Naive thymus-derived CD8-positive, alpha-beta T cell (primary cell): Measurements from ENCODE around the gene CDCA4. TPM values are rescaled to one million over a fixed set of nuclear protein-coding genes. Genes with fewer than 3 reads are reported as not detected.
A peak's percentile ranks its signal among the peaks of the same experiment; 100 is the strongest.

Experiments
- ATAC-seq, 2 donors: fragments of 150-1000 bp; cut with Tn5 transposase in 1 of 2; sonication (Bioruptor Pico), chemical (Tn5 transposase) in 1 of 2; 1 replicate in 1 of 2; 2 replicates in 1 of 2; pipeline ENCODE4 v1.10.0; 2021; ENCODE audit warnings: mild to moderate bottlenecking in 2 of 2, moderate library complexity in 2 of 2
- POLR2A ChIA-PET: fragments of 350-600 bp; sonication (Branson Sonifier 250); formaldehyde crosslinking; loops from one replicate; lab custom pipeline; 2021; ENCODE audit warnings: antibody characterized with exemption; lab: Charles Lee
- DNase-seq, 10 donors: peaks; one replicate each; pipeline versions ENCODE4 v3.0.0 to v3.0.0-alpha.2; 2020 to 2022
- H3K27ac Mint-ChIP-seq, 10 donors: one replicate each; pipeline ENCODE4 v1.8.0; 2020 to 2022; ENCODE audit warnings: mild to moderate bottlenecking in 10 of 10, mixed read lengths in 10 of 10, moderate library complexity in 4 of 10, inconsistent platforms in 1 of 10
- H3K27me3 Mint-ChIP-seq, 5 donors: one replicate each; pipeline ENCODE4 v1.8.0; 2021 to 2022; ENCODE audit warnings: mixed read lengths in 5 of 5
- H3K36me3 Mint-ChIP-seq, 3 donors: one replicate each; pipeline ENCODE4 v1.8.0; 2020 to 2022; ENCODE audit warnings: mixed read lengths in 3 of 3, mild to moderate bottlenecking in 2 of 3, inconsistent platforms in 1 of 3
- H3K4me1 Mint-ChIP-seq, 4 donors: one replicate each; pipeline ENCODE4 v1.8.0; 2021 to 2022; ENCODE audit warnings: mixed read lengths in 4 of 4
- H3K4me3 Mint-ChIP-seq, 10 donors: one replicate each; pipeline ENCODE4 v1.8.0; 2020 to 2022; ENCODE audit warnings: mild to moderate bottlenecking in 10 of 10, mixed read lengths in 10 of 10, moderate library complexity in 6 of 10, inconsistent platforms in 1 of 10
- H3K9me3 Mint-ChIP-seq, 9 donors: one replicate each; pipeline ENCODE4 v1.8.0; 2020 to 2022; ENCODE audit warnings: mixed read lengths in 9 of 9, mild to moderate bottlenecking in 3 of 9, inconsistent platforms in 1 of 9, moderate library complexity in 1 of 9
- polyA plus RNA-seq, 3 donors: library from polyadenylated mRNA; unstranded; fragments of 300-500 nt; fragmentation: Illumina TruSeq; gene quantifications; one replicate each; pipeline ENCODE4 v1.2.3, GENCODE V29; 2021
- total RNA-seq, 8 experiments: library from RNA in 2 of 8; stranded (reverse) in 2 of 8; gene quantifications; one replicate each; pipeline ENCODE4 v1.2.3 and lab custom pipeline; 2021 to 2026

Gene CDCA4
- total and polyA plus RNA-seq, 5 experiments from 2014 or later, result 8.2 to 12.4 (median 11.3) TPM

DNA sequence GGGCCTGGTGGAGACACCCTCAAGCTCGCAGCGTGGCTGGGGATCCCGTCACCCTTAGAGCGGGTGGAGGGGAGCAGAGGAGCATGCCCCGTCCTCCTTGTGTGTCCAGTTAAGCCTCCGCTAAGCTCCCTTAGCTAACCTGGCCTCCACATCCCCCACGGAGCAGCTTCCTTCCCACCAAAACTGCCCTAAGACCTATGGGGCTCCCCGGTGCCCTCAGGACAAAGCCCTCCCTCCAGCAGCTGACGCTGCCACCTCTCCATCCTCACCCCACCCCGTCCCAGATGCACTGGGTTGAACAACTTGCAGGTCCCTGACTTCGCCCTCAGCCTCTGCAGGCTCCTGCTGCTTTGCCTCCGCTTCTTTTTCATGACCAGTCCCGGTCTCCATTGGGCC, 46.7 kb downstream of the CDCA4 start:
- DNase-seq (peak in 1 of 10 donors; percentile 50), ATAC-seq (no peak)
- Mint-ChIP-seq H3K27me3 (peaks cover 2 to 38% (median 19%) of the 10 kb centered on the region in 5 donors), H3K36me3 (peaks cover 0 to 2% (median 2%) of the 10 kb centered on the region in 3 donors), H3K4me3 (no peak overlapping the region), H3K9me3 (no peaks in the 10 kb centered on the region), H3K27ac (peak overlapping the region in 2 of 10 donors; percentile 7 to 46), H3K4me1 (peaks cover 7 to 25% (median 14%) of the 10 kb centered on the region in 4 donors)
- POLR2A ChIA-PET, result interaction anchor here (1.0 to 2.1 kb wide), 3 partner anchors 11 to 74 kb away, joined by 3 to 10 read pairs (median 5); partner anchors contain the start of gene CLBA1

DNA sequence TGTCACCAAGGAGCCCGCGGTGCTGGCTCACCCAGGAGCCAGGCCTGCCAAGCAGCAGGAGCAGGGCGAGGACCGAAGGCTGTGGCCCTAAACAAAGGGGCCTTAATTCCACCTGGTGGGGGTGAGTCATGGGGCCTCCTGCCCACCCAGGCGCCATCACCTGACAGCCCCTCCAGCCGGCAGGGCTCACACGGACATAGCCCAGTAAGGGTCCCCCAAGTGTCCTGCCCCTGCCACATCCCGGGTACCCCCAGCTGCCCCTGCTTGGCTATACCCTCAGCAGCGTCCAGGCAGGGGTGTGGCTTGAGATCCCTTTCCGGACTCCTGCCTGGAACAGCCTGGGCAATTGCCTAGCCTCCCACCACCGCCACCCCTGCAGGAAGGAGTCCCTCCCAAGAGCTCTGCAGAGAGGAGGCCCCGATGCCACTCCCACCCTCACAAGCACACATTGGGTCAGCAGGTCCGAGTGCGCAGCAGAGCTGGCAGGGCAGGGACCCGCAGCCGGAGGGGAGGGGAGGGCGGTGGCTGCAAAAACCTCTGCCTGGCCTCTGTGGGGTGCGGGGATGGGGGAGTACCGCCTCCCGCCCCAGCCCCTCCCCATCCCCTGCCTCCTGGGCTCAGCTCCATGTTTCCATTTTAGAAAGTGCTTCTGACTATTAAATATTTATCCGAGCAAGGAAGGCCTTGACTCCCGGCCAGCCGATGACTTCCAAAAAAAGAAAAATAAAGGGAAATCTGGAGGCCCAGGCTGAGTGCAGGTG, 47.3 kb downstream of the CDCA4 start:
- H3K4me1 Mint-ChIP-seq, result peaks cover 4 to 19% (median 12%) of the 10 kb centered on the region in 4 donors
- POLR2A ChIA-PET, result interaction anchor here (1.0 to 1.6 kb wide), 2 partner anchors 70 to 74 kb away, joined by 3 to 5 read pairs; no protein-coding TSS in a partner anchor
- DNase-seq, result peak in 1 of 10 donors; percentile 50
- H3K27me3 Mint-ChIP-seq, result peaks cover 4 to 40% (median 18%) of the 10 kb centered on the region in 5 donors
- H3K4me3 Mint-ChIP-seq, result no peak overlapping the region
- ATAC-seq, result no peak
- no peak overlapping the region for H3K27ac Mint-ChIP-seq
- no peaks in the 10 kb centered on the region for H3K9me3 Mint-ChIP-seq
- peaks cover 0 to 2% (median 2%) of the 10 kb centered on the region in 3 donors for H3K36me3 Mint-ChIP-seq

DNA sequence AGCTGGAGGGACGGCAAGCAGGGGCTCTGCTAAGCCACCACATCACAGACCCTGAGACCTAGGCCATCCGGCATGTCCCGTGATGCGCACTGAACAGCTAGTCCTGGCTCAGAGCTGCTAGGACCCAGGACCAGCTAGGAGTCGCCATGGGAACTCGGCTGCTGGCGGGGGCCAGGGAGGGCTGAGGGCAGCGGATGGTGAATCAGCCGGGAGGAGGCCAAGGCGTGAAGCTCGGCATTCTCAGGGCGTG, 47.8 kb downstream of the CDCA4 start:
- Mint-ChIP-seq H3K4me1 (peaks cover 4 to 18% (median 12%) of the 10 kb centered on the region in 4 donors), H3K27me3 (peaks cover 4 to 44% (median 19%) of the 10 kb centered on the region in 5 donors), H3K36me3 (peaks cover 0 to 2% (median 2%) of the 10 kb centered on the region in 3 donors), H3K4me3 (no peak overlapping the region), H3K27ac (no peak overlapping the region), H3K9me3 (no peaks in the 10 kb centered on the region)
- no peak for ATAC-seq
- POLR2A ChIA-PET, result interaction anchor here (1.0 to 1.6 kb wide), 2 partner anchors 71 to 75 kb away, joined by 3 to 5 read pairs; no protein-coding TSS in a partner anchor
- no peak for DNase-seq

DNA sequence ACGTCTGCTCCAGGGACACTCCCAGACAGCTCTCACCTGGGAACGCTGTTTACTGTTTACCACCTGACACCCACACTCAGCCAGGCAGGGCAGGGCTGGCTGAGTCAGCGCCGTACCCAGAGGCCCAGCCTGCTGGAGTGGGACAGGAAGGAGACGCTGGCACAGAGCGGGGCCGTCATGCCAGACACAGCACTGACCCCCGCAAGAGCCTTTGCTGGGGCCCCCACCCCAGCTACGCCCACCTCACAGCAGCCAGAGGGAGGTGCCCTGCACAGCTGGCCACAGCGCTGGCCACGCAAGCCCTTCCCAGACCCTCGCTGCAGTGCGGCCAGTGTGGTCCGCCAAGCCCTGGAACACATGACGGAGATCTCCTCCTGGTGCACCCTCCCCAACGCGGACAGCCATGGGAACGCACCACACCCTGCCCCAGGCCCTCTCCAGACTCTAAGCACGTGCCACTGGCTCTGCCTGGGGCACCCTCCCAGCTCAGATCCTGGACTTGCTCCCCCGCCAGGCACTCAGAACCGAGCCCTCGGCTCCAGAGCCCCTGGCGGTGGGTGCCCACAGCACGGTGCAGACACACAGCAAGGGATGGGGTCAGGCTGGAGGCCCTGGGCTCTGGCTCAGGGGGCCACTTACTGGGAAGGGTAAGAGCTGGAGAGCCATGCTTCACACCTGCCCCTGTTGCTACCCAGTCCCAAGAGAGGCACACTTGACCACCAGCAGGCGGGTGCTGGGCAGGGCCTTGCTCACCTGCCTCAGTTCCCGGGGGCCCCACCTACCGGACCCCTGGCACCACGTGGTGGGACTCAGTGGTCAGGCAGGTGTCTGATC, 48.4 kb downstream of the CDCA4 start:
- Mint-ChIP-seq H3K27ac (no peak overlapping the region), H3K4me1 (peaks cover 4 to 14% (median 11%) of the 10 kb centered on the region in 4 donors), H3K27me3 (peaks cover 4 to 47% (median 21%) of the 10 kb centered on the region in 5 donors), H3K36me3 (peaks cover 0 to 2% (median 2%) of the 10 kb centered on the region in 3 donors), H3K9me3 (no peaks in the 10 kb centered on the region), H3K4me3 (no peak overlapping the region)
- no peak for ATAC-seq
- peak in 1 of 10 donors; percentile 45 for DNase-seq
- POLR2A ChIA-PET, result no interaction called here

DNA sequence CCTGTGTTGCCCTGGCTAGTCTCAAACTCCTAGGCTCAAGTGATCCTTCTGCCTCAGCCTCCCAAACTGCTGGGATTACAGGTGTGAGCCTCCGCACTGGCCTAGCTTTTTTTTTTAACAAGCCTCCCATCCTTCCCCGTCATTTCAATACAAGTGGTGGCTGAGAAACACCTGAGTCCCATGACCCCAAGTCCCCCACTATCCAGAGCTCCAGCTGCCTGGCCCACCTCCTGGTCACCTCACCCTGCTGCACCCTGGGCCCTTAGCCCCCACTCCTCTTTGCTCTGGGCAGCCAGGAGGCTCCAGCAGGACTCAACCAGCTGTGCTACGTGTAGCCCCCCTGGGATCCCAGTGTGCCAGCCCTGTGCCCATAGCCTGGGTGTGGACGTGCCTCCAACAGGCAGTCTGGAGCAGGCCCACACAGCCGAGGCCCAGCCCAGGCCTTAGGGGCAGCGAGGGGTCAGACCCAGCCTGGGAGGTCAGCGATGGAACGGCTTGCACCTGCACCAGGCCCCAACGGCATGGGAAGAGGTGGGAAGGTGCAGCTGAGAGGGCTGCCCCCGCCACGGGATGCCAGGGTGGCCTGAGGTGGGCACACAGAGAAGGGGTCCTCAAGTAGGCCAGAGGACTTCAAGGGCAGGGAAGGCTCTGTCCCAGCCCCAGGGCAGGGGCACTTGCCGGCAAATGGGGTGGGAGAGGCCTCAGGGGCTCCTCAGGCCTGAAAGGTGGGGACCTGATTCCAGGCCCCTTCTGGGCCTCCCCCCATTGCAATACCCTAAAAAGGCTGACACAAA, 49.2 kb downstream of the CDCA4 start:
- H3K27ac Mint-ChIP-seq, result peak overlapping the region in 1 of 10 donors; percentile 28
- ATAC-seq (no peak), DNase-seq (peak in 1 of 10 donors; percentile 5)
- peaks cover 4 to 44% (median 21%) of the 10 kb centered on the region in 5 donors for H3K27me3 Mint-ChIP-seq
- POLR2A ChIA-PET, result no interaction called here
- H3K36me3 Mint-ChIP-seq, result peaks cover 0 to 2% (median 2%) of the 10 kb centered on the region in 3 donors
- H3K4me3 Mint-ChIP-seq, result no peak overlapping the region
- H3K9me3 Mint-ChIP-seq, result no peaks in the 10 kb centered on the region
- H3K4me1 Mint-ChIP-seq, result peaks cover 4 to 11% (median 9%) of the 10 kb centered on the region in 4 donors

DNA sequence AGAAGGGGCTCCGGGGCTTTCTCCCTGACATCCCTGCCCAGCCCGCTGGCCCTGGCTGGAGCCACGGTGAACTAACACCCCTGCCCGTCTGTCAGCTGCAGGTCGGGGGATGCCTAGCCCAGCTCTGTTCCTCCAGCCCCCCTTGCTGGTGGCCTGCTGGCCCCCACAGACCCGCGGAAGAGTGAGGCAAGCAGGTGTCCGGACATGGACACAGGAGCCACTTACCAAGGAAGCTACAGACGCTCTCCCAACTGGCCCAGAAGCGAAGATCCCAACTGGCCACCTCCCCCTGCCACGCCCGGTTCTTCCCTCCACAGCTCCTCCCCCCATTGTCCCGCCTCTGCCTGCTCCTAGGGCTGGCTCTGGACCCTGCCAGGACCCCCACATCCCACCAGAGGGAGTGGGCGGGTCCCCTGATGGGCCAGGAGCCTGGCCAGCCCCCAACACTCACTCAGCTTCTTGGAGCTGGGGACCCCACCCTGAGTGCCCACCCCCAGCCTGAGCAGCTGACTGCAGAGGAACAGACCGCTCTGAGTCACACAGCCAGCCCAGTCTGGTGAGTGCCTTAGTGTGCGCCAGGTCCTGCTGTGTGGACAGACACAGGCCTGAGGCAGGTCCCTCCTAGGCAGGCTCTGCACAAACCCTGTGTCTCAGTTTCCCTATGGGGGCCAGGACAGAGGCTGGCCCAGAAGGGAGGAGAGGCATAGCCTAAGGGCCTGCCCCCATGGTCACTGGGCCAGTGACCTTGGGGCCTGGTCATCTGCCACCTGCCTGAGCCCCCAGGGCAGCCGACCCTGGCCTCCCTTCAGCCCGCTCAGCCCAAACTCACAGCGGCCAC, 50.4 kb downstream of the CDCA4 start:
- ATAC-seq (no peak), DNase-seq (no peak)
- H3K4me3 Mint-ChIP-seq, result no peak overlapping the region
- POLR2A ChIA-PET, result no interaction called here
- peaks cover 0 to 5% (median under 1%) of the 10 kb centered on the region in 4 donors for H3K4me1 Mint-ChIP-seq
- no peak overlapping the region for H3K27ac Mint-ChIP-seq
- peaks cover 2 to 44% (median 20%) of the 10 kb centered on the region in 5 donors for H3K27me3 Mint-ChIP-seq
- no peaks in the 10 kb centered on the region for H3K9me3 Mint-ChIP-seq
- no peaks in the 10 kb centered on the region for H3K36me3 Mint-ChIP-seq

DNA sequence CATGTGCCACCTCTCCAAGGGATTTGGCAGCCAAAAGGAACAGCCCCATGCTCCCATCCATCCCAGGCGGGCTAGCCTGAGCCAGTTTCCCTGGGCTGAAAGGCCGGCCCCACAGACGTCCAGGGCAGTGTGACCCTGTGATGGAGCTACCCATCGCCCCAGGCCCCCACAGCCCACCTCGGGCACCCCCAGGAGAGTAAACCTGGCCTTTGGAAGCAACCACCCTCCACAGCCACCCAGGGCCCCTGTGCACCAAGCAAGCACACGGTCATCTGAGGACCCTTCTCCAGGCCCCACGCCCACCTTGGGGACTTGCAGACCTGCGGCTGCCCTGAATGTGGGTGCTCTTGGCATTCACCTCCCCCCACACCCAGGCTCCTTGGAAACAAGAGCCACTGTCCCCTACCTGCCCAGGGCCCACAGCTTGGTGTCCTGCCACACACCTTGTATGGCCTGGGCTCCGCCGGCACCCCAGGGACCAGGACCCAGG, 51.1 kb downstream of the CDCA4 start:
- H3K27me3 Mint-ChIP-seq, result peaks cover 2 to 42% (median 19%) of the 10 kb centered on the region in 5 donors
- H3K27ac Mint-ChIP-seq, result no peak overlapping the region
- POLR2A ChIA-PET, result no interaction called here
- H3K4me1 Mint-ChIP-seq, result peaks cover 0 to 5% (median 0%) of the 10 kb centered on the region in 4 donors
- H3K9me3 Mint-ChIP-seq, result no peaks in the 10 kb centered on the region
- no peak overlapping the region for H3K4me3 Mint-ChIP-seq
- no peak for ATAC-seq
- DNase-seq, result no peak
- H3K36me3 Mint-ChIP-seq, result no peaks in the 10 kb centered on the region

DNA sequence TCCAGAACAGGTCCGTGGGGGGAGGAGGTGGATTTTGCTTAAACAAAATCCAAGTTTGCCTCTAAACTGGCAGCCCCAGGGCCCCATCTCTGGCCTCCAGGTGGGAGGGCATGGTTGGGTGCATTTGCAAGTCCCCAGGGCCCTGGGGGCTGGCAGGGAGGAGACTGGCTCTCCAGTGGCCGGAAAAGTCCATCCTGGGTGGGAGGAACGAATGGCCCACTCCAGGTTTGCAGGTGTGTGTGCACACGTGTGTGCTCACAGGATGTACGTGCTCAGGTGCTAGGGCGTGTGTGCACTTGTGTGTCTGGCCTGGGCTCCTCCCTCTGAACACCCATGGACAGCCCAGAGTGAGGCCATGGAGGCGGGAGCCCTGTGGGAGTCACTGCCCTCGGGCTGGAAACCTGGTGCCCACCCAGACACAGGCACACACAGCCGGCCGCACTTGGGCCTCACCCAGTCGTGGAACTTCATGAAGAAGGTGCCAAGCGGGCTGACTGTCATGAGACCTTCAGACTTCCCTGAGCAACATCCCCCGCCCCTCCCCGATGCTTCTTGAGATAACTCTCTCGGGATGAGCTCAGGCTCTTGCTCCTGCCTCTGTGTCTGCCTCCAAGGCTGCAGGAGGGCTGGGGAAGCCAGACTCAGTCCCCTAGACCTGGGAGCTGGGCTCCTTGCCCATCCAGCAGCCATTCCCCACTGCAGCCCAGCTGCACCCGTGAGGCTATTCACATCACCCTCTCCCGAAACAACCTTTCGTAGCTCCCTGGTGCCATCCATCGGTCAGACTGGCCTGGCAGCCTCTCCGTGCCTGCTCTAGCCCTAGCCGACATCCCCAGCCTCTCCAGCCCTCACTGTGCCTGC, 52.1 kb downstream of the CDCA4 start:
- POLR2A ChIA-PET, result no interaction called here
- H3K27ac Mint-ChIP-seq, result no peak overlapping the region
- peaks cover 2 to 39% (median 19%) of the 10 kb centered on the region in 5 donors for H3K27me3 Mint-ChIP-seq
- H3K4me3 Mint-ChIP-seq, result no peak overlapping the region
- ATAC-seq (no peak), DNase-seq (peak in 1 of 10 donors; percentile 2)
- H3K4me1 Mint-ChIP-seq, result peaks cover 0 to 5% (median 0%) of the 10 kb centered on the region in 4 donors
- no peaks in the 10 kb centered on the region for H3K36me3 Mint-ChIP-seq
- H3K9me3 Mint-ChIP-seq, result no peaks in the 10 kb centered on the region

DNA sequence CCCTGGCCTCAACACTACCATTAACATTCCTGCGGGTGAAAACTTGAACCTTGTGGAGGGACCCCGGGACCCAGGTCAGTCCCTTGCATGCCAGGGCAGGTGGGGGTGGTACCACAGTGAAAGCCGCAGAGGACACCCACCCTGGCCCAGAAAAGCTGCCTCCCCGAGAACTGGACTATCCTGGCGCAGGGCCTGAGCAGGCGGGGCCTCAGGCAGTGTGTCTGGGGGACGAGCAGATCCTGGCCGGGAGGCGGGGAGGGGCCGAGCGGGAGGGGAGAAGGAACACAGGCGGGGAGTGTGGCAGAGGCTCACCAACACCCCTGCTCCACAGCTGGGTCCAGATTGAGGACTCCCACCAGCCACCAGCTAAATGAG, 52.7 kb downstream of the CDCA4 start:
- H3K4me3 Mint-ChIP-seq, result no peak overlapping the region
- peaks cover 2 to 39% (median 19%) of the 10 kb centered on the region in 5 donors for H3K27me3 Mint-ChIP-seq
- no peaks in the 10 kb centered on the region for H3K36me3 Mint-ChIP-seq
- ATAC-seq, result no peak
- H3K9me3 Mint-ChIP-seq, result no peaks in the 10 kb centered on the region
- no peak for DNase-seq
- no peak overlapping the region for H3K27ac Mint-ChIP-seq
- H3K4me1 Mint-ChIP-seq, result peaks cover 0 to 5% (median 0%) of the 10 kb centered on the region in 4 donors
- POLR2A ChIA-PET, result no interaction called here

DNA sequence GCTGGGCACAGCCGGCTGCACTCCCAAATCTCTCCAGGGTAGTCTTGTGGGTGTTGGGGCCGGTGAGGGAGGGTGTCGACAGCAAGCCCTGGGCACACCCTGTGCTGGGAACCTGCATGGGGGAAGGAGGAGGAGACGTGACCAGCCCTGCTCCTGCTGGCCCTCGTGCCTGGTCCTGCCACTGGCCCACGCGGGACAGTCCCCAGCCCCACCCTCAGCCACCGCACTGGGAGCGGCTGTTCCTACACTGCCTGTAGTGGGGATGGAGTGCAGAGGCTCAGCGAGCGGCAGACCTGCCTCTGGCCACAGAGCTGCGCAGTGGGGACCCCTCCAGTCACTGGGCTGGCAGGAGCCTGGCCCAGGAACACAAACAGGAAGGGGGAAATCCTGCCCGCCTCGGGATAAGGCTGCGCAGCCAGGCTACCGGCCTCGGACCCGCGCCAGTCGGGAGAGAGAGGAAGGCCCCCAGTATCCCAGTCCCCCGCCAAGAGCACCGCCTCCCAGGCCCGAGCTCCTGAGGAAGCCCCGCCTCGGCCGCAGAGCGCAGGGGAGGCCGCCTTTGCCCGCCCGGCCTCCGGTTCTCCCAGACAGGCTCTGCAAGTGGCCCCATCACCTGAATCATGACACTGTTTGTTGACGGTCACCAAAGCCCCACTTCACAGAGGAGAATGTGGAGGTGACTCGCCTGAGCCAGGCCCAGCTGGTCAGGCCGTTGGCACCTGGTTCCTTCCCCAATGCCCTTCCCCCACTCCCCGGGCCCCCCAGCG, 53.3 kb downstream of the CDCA4 start:
- POLR2A ChIA-PET, result no interaction called here
- Mint-ChIP-seq H3K27ac (no peak overlapping the region), H3K4me3 (no peak overlapping the region), H3K4me1 (peaks cover 0 to 5% (median 0%) of the 10 kb centered on the region in 4 donors), H3K27me3 (peaks cover 2 to 39% (median 19%) of the 10 kb centered on the region in 5 donors), H3K9me3 (no peaks in the 10 kb centered on the region), H3K36me3 (no peaks in the 10 kb centered on the region)
- ATAC-seq (peak in 1 of 2 donors; percentile 65), DNase-seq (peak in 1 of 10 donors; percentile 6)
